Activated naive CD4-positive, alpha-beta T cell treated with anti-CD3 and anti-CD28 coated beads, Interleukin-2, amount 50 U/mL, for 24 hours (primary cell): ENCODE results near the gene LMCD1.

ENCODE experiments used
- H3K27ac Mint-ChIP-seq: one replicate; pipeline ENCODE4 v1.8.0; 2021; ENCODE audit warnings: mild to moderate bottlenecking, mixed read lengths
- H3K27me3 Mint-ChIP-seq: one replicate; pipeline ENCODE4 v1.8.0; 2021; ENCODE audit warnings: mixed read lengths
- H3K36me3 Mint-ChIP-seq: one replicate; pipeline ENCODE4 v1.8.0; 2021; ENCODE audit warnings: mixed read lengths
- H3K4me1 Mint-ChIP-seq: one replicate; pipeline ENCODE4 v1.8.0; 2021; ENCODE audit warnings: mixed read lengths
- H3K4me3 Mint-ChIP-seq: one replicate; pipeline ENCODE4 v1.8.0; 2021; ENCODE audit warnings: mild to moderate bottlenecking, mixed read lengths
- H3K9me3 Mint-ChIP-seq: one replicate; pipeline ENCODE4 v1.8.0; 2021; ENCODE audit warnings: mixed read lengths

Gene LMCD1

DNA sequence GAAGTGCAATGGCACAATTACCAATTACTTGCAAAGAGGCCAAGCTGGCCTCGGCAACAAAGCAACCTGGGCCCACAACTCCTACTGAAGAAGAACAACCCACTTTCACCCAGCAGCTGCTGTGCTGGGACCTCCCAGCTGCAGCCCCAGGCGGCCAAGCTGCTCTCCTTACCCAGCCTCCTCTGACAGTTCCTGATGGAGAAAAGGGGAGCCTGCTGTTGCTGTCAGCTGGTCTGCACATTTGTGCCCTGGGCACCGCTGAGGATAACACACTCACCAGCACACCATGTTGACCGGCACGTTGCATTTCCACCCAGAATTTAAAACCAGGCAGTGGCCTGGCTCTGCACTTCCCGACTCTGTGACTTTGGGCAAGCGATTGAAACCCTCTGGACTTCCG, 109.3 kb downstream of the LMCD1 start:
- Mint-ChIP-seq H3K9me3 (no peaks in the 10 kb centered on the region), H3K4me1 (no peaks in the 10 kb centered on the region), H3K4me3 (no peak overlapping the region), H3K27me3 (no peaks in the 10 kb centered on the region), H3K27ac (no peak overlapping the region), H3K36me3 (no peaks in the 10 kb centered on the region)

DNA sequence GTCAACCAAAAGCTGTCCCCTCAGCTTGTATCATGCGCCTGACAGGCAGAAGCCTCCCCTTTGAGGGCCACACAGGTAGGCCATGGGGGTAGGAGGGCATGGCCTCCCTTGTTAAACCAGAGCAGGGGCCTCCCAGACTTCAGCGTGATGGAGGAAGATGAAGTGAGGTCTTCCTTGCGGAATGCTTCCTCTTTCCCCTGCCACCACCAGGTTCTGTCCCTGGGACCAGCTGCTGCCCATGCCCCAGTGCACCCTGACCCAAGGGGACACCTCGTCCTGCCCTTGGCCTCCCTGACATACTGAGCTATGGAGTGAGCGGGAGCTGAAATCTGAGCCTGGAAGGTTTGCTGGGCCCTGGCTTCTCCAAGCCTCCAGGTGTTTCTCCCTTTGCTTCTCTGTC, 116.3 kb downstream of the LMCD1 start:
- no peak overlapping the region for H3K27ac Mint-ChIP-seq
- H3K9me3 Mint-ChIP-seq, result no peaks in the 10 kb centered on the region
- H3K4me1 Mint-ChIP-seq, result no peaks in the 10 kb centered on the region
- H3K36me3 Mint-ChIP-seq, result no peaks in the 10 kb centered on the region
- H3K27me3 Mint-ChIP-seq, result no peaks in the 10 kb centered on the region
- H3K4me3 Mint-ChIP-seq, result no peak overlapping the region

DNA sequence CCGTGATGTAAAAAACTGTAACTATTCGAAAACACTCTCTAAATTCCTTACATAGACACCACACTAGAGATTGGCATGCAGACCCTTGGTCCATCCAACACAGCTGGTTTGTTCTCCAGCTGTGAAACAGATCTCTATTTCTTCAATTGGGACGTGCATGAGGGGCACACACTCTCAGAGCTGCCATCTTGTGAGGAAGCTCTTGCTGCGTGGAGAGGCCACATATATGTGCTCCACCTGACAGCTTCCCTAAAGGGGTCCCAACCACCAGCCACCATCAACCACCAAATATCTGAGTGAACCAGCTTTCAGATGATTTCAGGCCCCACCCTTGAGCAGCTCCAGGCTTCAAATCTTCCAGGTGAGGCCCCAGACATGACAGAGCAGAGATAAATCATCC, 117.3 kb downstream of the LMCD1 start:
- Mint-ChIP-seq H3K36me3 (no peaks in the 10 kb centered on the region), H3K27ac (no peak overlapping the region), H3K4me1 (no peaks in the 10 kb centered on the region), H3K4me3 (no peak overlapping the region), H3K27me3 (no peaks in the 10 kb centered on the region), H3K9me3 (no peaks in the 10 kb centered on the region)

DNA sequence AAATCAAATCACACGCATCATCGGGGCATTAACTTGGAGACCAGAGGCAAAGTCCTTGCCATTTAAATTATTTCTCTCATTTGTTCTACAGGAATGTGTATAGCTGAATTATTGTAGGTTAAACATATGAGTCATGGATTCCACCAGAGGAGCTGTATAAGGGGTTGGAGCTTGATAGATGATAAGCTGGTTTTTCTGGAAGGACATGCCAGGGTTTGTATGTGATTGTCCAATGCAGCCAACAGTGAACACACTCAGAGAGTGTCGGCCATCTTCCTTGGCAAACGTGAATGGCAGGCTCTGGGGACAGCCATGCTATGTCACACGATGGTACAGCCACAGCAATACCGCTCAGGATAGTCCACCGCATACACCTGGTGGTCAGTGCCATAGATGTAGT, 117.9 kb downstream of the LMCD1 start:
- Mint-ChIP-seq H3K27me3 (no peaks in the 10 kb centered on the region), H3K4me3 (no peak overlapping the region), H3K9me3 (no peaks in the 10 kb centered on the region), H3K27ac (no peak overlapping the region), H3K36me3 (no peaks in the 10 kb centered on the region), H3K4me1 (no peaks in the 10 kb centered on the region)

DNA sequence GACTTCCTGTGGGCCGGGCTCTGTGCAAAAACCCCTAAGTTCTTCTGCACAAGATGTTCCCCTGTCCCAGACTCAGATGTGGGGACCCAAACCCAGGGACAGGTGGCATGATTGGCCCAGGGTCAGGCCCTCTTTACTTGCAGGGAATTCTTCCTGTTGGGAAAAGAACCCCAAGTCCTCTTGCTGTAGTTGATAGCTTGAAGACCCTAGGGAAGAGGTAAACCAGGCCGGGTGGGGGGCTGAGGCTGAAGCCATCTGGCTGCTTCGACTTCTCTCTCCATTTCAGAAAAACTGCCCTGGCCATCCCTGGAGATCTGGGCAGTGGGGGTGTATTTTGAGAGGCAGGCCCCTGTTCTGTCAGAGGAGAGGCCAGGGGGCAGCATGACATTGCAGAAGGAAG, 119.5 kb downstream of the LMCD1 start:
- Mint-ChIP-seq H3K4me1 (no peaks in the 10 kb centered on the region), H3K36me3 (no peaks in the 10 kb centered on the region), H3K4me3 (no peak overlapping the region), H3K27me3 (no peaks in the 10 kb centered on the region), H3K27ac (no peak overlapping the region), H3K9me3 (no peaks in the 10 kb centered on the region)

DNA sequence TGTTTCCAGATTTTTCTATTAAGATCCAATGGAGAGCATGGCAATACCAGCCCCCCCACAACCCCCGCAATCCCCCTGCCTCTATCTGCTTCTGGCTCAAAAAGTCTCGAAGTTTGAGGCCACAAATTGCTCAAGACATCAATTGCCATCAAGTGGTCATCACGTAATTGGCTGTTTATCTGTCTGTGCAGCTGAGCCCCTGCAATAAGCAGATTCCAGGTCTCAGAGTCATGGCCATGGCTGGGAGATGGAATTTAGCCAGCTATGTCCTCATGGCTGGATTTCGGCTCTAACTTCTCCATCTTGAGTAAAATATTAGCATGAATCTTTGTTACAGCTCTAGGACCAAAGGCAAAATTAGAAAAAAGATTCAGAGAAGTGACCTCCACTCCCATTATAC, 120.2 kb downstream of the LMCD1 start:
- H3K9me3 Mint-ChIP-seq, result no peaks in the 10 kb centered on the region
- H3K36me3 Mint-ChIP-seq, result no peaks in the 10 kb centered on the region
- H3K4me1 Mint-ChIP-seq, result no peaks in the 10 kb centered on the region
- H3K27me3 Mint-ChIP-seq, result no peaks in the 10 kb centered on the region
- no peak overlapping the region for H3K4me3 Mint-ChIP-seq
- no peak overlapping the region for H3K27ac Mint-ChIP-seq

- Mint-ChIP-seq H3K27me3 (no peaks in the 10 kb centered on the region), H3K9me3 (no peaks in the 10 kb centered on the region), H3K4me3 (peak overlapping the region; percentile 47), H3K36me3 (no peaks in the 10 kb centered on the region), H3K27ac (no peak overlapping the region), H3K4me1 (no peaks in the 10 kb centered on the region)
Observed at GRCh38 chr3:8622873-8623691, 121.5 kb downstream of the LMCD1 start.

GRCh38 chr3:8623741-8624140, 122.1 kb downstream of the LMCD1 start:
- Mint-ChIP-seq H3K27ac (no peak overlapping the region), H3K4me3 (no peak overlapping the region), H3K27me3 (no peaks in the 10 kb centered on the region), H3K36me3 (no peaks in the 10 kb centered on the region), H3K9me3 (no peaks in the 10 kb centered on the region), H3K4me1 (no peaks in the 10 kb centered on the region)
